DMS53 (cell line): Measurements from ENCODE around the gene LRRC4C.
"Not testable (repeated sequence)": the region's sequence is repeated elsewhere in the genome, so short reads cannot be mapped to it uniquely, and the experiment has no call there.

Source experiments
- DNase-seq: peaks from one replicate; lab custom pipeline; 2025; lab: John Stamatoyannopoulos, UW

LRRC4C gene

DNA sequence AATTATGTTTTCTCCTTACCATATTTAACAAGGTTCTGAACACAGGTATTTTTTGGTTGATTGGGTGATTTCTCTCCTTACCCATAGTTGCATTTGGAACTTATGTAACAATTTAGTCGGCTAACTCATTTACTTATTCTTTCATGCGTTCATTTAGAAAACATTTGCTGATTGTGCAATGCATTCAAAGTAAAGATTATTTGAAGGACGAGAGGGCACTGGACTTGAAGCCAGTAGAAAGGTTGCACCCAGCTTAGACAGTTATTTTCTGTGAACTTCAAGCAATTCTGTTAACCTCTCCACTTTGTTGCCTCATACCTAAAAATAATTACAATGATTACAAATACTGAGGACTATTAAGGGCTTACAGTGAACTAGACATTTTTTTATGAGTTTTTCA, 769.6 kb downstream of the LRRC4C start:
- DNase-seq, result no peak

GRCh38 chr11:40688369-40688768, 771.1 kb downstream of the LRRC4C start:
- DNase-seq, result no peak

- DNase-seq, result no peak
These were observed 772.7 kb downstream of the LRRC4C start for GRCh38 chr11:40686765-40687164.

- DNase-seq, result no peak
These were observed 776.4 kb downstream of the LRRC4C start for GRCh38 chr11:40683010-40683409.

GRCh38 chr11:40679276-40679675, 780.2 kb downstream of the LRRC4C start:
- no peak for DNase-seq

GRCh38 chr11:40647295-40647694, 812.2 kb downstream of the LRRC4C start:
- DNase-seq, result no peak

- DNase-seq, result no peak
These were observed 817.2 kb downstream of the LRRC4C start for GRCh38 chr11:40642284-40642683.

- no peak for DNase-seq
These were observed 839.8 kb downstream of the LRRC4C start for GRCh38 chr11:40619654-40620053.

DNA sequence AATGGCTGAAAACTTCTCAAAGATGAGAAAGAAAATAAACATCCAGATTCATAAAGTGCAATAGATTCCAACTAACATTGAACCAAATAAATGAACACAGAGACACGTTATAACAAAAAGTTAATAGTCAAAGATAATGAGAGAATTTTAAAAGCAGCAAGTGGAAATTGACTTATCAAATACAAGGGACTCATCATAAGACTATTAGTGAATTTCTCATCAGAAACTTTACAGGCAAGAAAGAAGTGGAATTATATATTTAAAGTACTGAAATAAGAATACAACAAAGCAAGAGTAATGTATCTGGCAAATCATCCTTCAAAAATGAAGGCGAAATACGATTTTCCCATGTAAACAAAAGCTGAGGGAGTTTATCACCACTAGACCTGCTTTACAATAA, 852.7 kb downstream of the LRRC4C start:
- no peak for DNase-seq

DNA sequence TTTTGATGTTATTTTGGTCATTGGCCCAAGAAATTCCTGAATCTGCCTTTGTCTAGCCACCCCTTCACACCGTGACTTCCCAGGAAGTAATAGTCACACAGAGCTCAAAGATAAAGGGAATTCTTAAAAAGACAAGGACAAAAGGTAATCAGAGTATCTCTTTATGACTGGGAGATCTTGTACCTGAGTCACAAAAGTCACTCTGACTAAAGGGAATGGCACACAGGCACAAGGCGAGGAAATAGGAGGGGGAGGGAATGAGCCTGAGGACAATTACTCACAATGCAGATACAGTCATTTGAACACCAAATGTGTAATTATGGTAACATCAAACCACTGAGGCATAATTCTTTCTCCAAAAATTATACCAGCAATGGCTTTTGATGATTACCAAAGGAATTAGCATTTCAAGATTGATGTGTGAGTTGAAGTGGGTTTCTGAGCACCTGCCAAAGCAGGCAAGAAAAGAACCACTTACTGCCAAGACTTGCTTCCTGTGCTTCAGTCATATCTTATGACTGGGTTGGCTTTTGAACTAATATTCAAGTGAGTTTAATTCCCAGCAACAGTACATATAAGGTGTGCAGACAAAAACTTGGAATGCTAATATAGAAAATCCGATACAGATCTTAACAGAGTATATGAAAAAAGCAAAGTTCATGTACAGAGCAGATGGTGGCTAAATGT, 856.4 kb downstream of the LRRC4C start:
- no peak for DNase-seq

- no peak for DNase-seq
These were observed 861.8 kb downstream of the LRRC4C start for GRCh38 chr11:40597546-40598113.

- DNase-seq, result no peak
These were observed 886.1 kb downstream of the LRRC4C start for GRCh38 chr11:40573254-40573891.

- no peak for DNase-seq
These were observed 889.4 kb downstream of the LRRC4C start for GRCh38 chr11:40569947-40570531.

DNA sequence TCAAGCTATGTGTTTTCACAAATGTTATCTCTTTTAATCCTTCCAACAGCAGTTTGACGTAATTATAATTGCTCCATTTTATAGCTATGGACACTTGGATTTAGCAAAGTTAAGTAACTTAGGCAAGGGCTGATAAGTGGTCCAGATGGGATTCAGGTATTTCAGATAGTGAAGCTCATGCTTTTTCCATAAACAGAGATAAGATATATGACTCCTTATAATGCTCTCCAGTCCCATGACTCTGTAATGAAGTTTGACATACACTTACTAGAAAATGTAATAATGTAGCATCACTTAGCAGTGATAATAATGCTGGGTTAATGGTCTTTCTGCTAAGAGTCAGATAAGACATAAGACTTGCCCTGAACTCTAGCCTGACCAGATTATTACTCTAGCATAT, 892.1 kb downstream of the LRRC4C start:
- no peak for DNase-seq

GRCh38 chr11:40544162-40544561, 915.3 kb downstream of the LRRC4C start:
- DNase-seq, result no peak

DNA sequence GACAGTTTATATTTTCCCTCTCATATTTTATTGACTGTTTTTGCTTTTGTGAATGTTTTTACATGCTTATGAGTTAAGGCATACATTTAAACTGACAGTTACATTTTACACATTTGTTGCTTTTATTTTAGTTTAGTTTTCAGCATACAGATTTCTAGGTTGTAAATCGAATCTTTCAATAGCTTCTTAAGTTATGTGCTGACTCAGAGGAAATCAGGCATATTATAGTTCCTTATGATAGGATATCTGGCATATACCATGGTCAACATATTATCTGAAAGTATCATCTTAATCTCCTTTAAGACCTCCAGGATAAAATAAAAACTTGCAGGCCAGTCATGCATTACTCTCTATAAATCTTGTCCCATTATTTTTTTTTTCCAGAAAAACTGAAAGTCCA, 916.6 kb downstream of the LRRC4C start:
- no peak for DNase-seq

GRCh38 chr11:40537734-40538133, 921.7 kb downstream of the LRRC4C start:
- DNase-seq, result no peak

DNA sequence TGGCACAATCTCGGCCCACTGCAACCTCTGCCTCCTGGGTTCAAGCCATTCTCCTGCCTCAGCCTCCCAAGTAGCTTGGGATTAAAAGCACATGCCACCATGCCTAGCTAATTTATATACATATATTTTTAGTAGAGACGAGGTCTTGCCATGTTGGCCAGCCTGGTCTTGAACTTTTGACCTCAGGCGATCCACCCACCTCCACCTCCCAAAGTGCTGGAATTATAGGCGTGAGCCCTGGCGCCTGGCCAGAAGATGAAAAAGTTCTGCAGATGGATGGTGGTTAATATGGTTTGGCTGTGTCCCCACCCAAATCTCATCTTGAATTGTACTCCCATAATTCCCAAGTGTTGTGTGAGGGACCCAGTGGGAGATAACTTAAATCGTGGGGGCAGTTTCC, 937.4 kb downstream of the LRRC4C start:
- not testable (repeated sequence) for DNase-seq

- no peak for DNase-seq
These were observed 942.3 kb downstream of the LRRC4C start for GRCh38 chr11:40517122-40517521.

DNA sequence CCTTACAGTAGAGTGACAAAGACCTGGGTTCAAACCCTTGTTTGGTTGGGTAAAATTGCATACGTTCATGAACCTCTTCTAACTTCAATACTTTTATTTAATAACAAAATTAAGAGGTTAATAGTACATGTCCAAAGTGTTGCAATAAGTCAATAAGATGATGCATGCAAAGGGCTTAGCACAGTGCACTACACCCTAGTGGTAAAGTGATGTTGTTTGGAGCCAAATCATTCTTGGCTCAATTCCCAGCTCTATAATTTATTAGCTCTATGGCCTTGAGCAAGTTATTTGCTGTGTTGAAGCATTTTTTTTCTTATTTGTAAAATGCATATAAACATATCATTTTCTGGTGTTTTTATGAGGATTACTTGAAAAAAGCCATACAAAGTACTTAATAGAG, 945.3 kb downstream of the LRRC4C start:
- DNase-seq, result peak; percentile 6

DNA sequence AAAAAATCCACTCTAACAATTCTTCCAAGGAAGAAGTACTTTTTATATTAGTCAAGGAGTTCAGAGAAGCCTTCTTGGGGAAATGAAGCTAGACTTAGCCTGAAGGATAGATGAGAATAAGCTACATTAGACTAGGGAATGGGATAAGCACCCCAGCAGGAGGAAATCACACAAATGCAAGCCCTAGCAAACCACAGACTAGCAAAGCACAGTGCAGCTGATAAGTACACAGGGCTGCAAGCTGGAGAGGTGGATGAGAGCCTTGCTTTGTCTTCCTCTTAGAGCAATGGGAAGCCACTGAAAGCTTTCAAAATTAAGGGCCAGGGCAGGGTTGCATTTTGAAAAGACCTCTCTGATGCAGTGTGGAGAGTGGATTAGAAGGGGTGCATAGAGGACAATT, 946.2 kb downstream of the LRRC4C start:
- peak; percentile 6 for DNase-seq

GRCh38 chr11:40508303-40508702, 951.1 kb downstream of the LRRC4C start:
- no peak for DNase-seq

DNA sequence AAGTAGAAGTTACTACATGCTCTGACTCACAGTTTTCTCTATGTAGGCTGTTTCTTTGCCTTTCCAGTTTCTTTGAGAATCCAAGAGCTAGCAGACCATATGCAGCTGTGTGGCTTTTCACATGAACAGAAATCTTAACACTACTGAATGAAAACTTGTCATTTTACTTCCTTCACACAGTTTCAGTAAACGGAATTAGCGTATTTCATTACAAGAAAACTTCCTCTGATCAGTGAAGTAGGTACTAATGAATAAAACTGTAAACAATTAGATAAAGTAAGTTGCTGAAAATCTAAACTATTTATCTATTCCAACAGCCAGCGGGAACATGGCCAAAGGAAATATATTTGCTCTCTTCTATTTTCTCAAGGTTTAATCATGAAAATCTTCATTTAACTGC, 953.2 kb downstream of the LRRC4C start:
- no peak for DNase-seq
